Activated CD4-positive, alpha-beta T cell treated with anti-CD3 and anti-CD28 coated beads for 4 hours (primary cell): ENCODE results near the gene C20orf204.

Experiments
- DNase-seq, 2 donors: peaks; one replicate each; pipeline ENCODE4 v3.0.0-alpha.2; 2020

Gene C20orf204

DNA sequence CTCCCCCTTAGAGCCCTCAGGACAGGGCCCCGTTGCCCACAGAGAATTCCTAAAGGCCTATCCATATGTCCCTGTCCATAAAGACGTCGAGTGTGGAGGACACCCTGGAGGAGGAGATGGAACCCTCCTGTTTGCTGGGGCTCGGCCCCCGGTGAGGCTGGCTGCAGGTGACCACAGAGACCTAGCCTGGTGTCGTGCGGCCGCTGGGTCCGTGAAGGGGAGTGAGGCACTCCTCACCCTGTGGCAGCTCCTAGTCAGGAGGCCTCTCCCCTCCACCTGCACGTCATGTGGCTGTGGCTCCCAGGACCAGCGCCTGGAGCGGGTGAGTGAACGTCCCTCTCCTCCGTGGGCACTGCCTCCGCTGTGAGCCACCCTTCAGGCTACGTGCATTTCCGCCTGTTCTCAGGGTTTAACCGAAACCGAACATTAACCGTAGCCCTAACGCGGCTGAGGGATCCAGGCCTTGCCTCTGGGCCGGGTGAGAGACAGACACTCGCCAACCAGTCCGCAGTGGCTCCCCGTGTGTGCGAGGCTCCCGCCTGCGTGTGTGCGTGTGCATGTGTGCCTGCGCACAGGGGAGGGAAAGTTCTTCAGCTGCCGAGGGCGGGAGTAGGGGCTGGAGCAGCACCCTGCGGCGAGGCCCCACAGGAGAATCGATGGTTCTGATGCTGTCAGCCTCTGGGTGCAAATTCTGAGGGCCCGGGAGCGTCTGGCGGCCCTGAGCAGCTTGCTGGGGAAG lies 21.1 kb downstream of the C20orf204 start:
- DNase-seq: no peak

DNA sequence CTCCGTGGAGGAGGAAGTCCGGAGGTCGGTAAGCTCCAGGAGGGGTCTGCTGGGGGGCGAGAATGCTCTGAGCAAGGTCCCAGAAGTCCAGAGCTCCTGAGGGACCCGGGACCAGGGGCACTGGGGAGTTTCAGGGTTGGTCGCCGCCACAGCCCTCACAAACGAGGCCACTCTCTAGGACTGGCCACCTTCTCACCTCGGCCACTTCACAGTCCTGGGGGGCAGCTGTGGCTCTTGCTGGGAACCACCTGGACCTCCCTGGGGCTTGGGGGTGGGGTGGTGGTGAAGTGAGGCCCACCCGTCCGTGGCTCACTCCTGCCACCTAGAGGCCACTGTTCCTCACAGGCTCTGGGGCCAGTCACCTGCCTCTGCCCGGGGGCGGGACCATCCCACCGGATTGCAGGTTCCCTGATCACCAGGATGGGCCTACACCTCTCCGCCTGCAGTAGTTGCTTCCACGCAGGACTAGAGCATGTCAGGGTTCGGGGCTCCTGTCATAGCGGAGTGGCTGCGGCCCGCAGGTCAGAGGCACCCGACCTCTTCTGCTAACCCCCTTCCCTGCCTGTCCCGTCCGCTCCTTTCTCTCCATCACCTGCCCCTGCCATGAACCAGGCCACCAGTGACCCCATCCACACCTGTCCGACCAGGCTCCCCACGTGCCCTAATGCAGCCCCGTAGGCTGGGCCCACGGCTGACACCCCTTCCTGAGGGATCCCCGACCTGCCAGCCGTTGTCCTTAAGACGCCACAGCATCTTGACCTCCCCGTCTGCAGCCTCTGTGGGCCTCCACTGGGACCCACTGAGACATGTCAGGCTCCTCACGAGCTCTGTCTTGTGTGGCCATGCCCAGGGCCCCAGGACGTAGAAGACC lies 21.9 kb downstream of the C20orf204 start:
- peak; percentile 80 to 85 for DNase-seq

DNA sequence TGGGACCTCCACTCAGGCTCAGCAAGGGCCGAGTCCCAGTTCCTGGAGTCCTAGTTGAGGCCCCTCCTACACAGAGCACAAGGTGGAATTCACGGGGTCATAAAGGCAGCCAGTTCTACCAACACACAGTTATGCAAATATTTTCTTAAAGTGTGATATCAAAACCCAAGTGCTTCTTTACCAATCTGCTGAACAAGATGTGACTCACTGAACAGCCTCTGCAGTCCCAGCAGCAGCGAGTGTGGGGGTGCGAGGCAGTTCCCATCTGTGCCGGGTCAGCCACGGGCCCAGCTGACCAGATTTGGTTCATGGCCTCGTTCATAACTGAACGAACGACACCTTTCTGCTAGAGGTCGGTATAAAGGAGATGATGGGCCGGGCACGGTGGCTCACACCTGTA lies 22.6 kb downstream of the C20orf204 start:
- no peak for DNase-seq

DNA sequence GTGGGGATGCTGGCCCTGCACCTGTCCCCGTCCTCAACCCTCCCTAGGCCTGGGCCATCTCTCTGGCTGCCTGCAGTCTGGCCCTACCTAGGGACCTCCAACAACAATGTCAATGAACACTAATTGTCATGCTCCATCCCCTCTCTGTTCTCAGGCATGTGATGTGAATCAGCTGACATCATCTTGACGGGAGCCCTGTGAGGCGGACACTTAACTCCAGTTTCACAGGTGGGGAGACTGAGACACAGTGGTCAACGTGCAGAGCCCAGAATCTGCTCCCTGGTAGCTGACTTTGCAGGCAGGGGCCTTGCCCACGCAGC lies 26.3 kb downstream of the C20orf204 start:
- DNase-seq: no peak

DNA sequence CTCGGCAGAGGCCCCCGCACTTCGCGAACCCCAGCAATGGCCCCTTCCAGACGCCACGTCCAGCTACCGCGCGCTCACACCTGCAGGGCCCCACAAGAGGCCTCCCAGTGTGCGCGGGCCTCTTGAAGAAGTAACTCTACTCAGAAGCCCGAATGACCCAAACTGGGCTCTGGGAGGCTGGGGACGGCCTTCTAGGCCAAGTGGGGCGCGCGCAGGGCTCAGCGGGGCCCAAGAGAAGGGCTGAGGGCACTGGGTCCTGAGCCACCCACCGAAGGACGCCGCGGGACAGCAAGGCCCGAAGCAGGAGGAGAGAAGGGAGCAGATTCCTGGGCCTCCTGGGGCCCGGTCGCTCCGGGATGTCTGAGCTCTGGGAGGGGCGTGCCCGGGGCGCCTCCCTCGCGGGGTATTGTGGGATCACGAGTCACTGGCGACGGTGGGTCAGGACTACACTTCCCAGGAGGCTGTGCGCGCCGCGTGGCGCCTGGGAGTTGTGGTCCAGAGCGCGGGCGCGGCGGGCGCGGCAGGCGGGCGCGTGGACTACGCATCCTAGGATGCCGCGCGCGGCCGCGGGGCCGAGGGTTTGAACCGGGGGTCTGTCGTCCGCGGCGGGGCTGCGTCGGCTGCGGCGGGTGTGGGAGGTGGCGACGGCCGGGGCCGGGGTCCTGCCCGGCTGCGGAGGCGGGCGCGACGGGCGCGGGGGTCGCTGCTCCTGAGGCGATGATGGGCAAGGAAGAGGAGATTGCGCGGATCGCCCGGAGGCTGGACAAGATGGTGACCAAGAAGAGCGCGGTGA lies 26.8 kb downstream of the C20orf204 start, which contains the start of gene TCEA2:
TSS of gene TCEA2 (plus strand) at position 603 of the 793 bp plus-strand sequence. CDS start at position 718, 115 bp downstream.
- peak; percentile 95 for DNase-seq

DNA sequence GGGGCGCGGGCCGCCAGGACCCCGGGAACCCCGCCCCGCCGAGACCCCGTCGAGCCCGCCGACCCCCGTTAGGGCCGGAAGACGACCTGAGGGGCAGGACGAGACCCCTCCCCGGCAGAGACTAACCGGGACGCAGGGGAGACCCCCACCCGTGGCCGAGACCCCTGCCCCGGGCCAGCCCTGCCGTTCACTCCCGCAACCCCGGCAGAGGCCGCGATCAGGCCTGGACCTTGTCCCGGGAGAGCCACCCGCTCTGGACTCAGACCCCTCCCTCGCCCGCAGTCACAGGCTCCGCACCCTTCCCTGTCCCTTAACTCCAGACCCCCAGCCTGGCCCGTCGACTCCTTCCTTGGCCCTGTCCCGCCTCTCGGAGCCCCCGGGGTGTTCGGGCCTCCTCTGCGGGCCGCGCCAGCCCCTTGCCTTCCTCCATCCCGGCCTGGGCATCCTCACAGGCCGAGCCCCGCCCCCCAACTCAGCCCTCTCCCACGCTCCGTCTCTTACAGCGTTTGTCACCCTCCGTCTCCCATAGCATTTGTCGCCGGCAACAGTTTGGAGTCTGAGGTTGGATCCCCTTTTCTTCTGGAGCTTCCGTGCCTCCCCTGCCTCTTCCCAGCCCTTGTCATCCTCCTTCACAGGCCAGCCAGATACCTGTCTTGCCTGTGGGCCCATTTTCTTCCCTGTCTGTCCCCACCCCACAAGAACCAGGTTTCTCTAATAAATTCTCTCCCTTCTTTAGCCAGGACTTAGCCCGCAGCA lies 27.6 kb downstream of the C20orf204 start:
- DNase-seq: peak in 1 of 2 donors; percentile 40

DNA sequence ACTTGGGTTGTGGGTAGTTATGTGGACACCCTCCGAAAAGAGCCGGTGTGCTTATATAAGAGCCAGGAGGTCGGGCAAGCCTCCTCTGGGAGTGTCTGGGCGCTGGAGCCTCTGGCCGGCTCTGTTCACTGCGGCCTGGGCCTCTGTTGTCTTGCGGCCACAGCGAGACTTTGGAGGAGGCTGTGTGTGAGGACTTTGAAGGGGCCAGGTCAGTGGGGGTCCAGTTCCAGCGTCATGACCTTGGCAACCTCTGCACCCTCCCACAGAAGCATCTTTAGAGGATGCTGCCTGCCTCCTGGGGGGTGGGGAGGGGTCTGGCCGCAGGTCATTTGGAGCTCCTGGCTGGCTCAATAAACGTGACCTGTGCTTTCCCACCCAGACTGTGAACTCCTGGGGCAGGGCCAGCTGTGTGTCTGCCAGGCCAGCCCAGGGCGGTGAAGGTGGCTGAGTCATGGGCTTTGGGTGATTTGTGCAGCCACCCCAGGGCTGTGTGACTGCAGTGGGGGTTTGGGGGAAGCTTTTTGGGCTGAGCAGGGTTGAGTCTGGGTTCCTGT lies 28.2 kb downstream of the C20orf204 start:
- DNase-seq: no peak

DNA sequence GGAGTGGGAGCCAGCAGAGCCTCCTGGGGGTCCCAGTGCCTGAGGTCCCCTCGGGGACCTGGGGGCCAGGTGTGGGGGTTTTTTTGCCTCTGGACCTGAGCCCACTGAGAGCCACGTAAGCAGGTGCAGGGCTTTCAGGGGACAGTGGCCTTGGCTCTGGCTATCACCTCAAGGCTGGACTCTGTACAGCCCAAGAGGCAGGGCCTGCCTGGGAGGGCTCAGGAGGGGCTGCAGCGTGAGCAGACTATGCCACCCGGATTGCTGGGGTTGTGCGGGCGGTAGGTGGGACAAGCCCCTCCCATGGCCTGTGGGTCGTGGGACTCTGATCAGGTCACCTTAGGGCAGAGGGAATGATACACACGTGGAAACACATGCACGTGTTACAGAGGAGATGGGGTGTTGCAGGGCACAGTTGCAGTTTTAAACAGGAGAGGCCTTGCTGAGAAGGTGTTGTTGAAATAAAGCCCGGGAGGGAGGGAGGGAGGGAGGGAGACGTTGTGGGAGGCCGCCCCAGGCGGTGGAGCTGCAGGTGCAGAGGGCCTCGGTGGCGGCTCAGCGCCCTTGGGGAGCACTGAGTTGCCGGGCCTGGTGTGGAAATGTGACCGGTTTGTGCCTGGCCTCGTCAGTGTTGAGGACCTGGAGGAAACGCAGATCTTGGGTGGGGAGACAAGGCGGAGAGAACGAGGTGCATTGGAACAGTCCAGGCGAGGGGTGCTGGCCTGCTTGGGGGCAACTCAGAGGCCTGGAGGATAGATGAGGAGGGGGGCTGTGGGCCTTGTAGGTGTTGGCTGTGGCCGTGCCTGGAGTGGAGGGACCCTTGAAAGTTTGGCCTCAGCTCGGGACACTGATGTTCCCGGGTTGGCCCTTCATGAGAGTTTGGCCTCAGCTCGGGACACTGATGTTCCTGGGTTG lies 29.3 kb downstream of the C20orf204 start:
- DNase-seq: no peak

DNA sequence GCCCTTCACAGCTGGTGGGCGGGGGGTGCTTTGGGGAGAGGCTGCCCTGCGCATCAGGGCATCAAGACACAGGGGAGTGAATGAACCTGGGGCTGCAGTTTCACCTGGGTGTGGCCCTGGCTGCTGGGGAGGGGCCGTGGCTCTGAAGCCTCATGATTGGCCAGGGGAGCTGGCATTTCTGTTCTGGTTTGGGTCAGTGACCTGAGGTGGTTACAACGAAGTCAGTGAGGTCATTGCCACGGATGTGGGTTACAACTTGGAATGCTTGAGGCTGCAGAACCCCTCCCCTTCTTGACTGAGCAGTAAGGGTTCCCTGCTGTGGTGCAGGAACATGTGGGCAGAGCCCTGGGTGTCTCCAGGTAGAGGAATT lies 30.0 kb downstream of the C20orf204 start:
- DNase-seq: peak; percentile 30 to 32

DNA sequence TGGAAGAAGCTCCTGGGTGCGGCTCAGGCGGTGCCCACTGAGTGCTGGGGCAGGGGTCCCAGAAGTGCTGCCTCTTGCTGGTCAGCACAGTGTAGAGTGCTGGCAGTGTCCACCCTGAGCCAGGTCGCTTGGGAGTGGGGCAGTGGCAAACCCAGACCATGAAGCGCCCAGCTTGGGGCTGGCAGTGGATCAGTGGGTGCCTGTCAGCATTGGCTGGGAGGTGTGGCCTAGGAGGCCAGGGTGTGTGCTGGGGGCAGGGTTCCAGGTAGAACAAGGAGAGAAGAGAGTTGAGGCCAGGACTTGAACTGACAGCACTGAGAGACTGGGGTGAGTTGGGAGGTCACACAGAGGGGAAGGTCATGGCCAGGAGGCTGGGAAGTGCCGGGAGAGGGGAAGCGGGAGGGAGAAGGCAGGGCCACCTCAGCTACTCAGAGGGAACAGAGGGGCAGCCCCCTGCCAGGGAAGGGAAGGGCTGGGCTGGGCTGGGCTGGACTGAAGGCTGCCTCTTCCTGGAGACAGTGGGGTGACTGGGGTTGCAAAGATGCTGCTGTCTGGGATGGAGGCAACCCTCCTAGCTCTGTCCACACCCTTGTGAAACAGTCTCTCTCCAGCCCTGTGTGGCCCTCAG lies 31.1 kb downstream of the C20orf204 start:
- no peak for DNase-seq

DNA sequence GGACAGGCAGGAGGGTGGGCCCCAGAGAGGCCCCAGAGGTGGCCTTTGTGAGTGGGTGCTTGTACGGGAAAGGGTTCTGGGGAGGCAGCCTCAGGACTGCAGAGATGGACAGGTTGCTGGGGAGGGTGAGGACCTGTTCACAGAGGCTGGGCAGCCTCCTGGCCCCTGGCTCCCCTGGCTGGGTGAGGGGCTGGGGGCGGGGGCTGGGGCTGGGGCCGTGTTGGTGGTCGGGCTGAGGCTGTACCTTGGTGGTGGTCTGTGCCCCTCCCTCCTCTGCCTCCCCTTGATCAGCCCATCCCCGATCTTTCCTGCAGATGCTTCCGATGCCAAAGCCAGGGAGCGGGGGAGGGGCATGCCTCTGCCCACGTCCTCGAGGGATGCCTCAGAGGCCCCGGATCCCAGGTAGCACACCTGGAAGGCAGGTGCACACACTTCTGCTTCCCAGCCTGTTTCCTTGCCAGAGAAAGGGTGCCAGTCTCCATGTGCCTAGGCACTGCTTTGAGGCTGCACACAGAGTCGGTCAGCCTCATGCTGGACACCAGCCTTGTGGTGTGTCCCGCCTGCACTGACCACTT lies 31.8 kb downstream of the C20orf204 start:
- DNase-seq: no peak

DNA sequence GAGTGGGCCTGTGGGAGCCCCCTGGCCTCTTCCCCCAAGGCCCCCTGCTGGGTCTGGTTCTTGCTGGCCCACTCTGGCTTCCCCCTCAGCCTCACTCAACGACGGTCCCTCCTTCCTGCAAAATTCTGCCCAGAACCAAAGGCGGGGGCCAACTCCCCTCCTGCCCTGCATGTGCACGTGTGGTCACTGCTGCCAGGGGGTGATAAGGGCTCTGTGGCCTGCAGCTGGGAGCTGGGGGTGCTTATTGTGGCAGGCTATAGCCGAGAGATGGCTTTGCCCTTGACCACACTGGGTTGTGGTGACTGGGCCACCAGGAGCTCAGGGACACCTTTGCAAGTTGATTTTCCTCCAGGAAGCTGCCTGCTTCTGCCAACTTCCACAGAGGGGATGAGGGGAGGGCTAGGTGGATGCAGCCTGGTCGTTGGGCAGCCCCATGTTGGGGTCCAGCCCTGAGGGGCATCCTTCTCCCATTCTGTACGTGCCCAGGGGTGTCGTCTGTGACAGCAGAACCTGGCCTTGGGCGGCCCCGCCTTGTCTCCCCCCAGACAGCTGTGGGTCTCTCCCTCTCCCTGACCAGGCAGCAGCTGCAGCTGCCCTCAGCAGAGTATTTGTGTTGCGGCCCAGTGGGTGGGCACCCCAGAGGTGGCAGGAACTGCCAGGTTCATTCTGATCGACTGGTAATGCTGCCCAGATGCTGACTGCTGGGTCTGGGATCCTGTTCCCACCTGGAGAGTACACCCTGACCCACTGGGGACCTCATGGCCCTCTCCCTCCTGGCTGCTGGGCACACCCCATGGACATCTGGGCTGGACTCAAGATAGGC lies 32.6 kb downstream of the C20orf204 start:
- DNase-seq: no peak

DNA sequence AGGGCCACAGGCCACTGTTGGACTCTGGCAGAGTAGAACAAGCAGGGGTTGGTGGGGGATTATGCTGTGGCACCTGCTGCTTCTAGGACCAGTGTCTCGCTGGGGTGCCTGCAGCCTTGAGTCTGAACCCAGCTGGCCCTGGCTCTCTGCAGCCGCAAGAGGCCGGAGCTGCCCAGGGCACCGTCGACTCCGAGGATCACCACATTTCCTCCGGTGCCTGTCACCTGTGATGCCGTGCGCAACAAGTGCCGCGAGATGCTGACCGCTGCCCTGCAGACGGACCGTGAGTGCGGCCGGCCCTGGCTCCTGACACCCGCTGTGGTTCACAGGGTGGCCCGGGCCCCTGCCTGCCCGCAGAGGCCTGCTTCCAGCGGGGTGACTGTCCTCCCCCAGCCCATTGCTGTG lies 33.2 kb downstream of the C20orf204 start:
- no peak for DNase-seq

DNA sequence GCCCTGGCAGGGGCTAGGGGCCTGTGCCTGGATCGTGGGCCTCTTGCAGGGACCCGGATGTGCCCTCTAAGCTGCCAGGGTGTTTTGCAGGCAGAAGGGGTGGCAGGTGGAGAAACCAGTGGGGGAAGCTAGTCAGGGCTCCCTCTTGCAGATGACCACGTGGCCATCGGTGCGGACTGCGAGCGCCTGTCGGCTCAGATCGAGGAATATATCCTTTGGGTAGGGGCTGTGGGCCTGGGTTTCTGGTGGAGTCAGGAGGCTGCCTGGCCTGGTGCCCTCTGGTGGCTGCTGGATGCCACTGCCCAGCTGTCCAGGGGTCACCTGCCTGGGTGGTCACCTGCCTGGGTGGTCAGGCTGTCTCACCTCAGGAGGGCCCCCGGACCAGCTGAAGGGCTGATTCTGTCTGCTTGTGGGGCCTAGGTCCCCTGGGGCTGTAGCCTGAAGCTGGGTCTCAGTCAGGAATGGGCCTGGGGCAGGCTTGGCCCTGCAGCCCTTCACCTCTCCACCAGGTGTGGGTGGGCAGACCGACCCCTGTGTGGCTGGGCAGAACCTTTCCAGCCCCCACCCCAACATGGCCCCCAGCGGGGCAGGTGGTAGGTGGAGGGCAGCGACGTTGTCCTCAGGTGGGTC lies 33.7 kb downstream of the C20orf204 start:
- no peak for DNase-seq

DNA sequence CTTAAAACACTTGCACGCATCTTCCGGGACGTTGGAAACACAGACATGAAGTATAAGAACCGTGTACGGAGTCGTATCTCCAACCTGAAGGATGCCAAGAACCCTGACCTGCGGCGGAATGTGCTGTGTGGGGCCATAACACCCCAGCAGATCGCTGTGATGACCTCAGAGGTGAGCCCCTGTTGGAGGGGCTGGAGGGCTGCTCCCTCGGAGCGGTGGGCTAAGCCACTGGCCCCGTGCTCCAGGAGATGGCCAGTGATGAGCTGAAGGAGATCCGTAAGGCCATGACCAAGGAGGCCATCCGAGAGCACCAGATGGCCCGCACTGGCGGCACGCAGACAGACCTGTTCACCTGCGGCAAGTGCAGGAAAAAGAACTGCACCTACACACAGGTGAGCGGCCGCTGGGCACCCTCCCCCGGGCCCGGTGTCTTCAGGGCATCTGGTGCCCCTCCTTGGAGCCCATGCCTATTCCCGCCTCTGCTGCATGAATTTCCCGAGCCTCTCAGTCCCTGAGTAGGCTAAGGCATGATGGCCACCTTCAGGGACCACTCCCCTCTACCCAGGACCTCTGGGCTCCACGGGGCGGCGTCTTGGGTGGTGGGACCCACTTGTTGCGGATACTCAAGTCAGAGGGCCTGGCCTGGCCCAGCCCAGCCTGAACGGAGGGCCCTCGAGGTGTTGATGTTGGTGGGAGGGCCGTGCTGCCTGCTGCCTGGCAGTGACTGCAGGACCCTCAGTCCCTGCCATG lies 34.4 kb downstream of the C20orf204 start:
- DNase-seq: no peak

DNA sequence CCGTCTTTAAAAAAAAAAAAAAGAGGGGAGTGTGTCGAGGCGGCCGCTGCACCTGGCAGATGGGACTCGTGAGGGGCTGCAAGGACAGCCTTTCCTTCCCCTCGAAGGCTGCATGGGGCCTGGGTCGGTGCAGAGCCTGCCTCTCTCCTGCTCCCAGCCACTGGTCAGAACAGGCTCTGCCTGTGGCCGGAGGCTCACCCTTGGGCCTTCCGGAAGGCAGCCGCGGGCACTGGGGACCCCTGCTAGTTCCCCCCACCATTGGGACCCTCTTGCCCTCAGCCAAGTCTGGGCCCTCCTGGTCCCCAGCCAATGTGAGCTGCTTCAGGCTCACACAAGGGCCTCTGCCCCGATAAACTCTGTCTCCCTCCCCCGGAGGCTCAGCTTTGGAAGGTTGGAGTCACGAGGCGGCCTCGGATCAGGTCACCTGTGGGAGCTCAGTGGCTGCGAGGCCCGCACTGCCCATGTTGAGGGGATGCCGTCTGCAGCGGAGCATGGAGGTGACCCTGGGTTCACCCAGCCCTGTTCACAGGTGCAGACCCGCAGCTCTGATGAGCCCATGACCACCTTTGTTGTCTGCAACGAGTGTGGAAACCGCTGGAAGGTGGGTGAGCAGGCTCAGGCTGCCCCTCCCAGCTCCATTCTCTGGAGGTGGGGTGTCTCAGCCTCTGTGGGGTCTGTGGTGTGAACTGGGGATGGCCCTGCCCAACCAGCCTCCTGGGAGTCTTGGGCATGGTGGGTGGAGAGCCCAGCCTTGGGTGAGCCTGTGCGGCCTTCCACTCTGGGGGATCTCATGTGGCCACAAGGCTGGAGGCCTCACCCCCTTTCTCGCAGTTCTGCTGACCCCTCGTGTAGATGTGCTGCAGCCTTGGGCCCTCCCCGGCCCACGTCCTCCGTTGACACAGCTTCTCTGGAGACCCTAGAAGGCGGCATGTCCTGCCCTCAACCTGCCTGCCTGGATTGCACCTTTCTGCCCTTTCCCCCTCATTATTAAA lies 35.7 kb downstream of the C20orf204 start:
- DNase-seq: no peak
